ENCODE measurements around the gene ZNF142. TPM values are rescaled to one million over a fixed set of nuclear protein-coding genes. Genes with fewer than 3 reads are reported as not detected.
A peak's percentile ranks its signal among the peaks of the same experiment; 100 is the strongest.

Gene ZNF142
- total and polyA plus RNA-seq, 9 of the 15 experiments (the other 6 are each of a cell fraction or from before 2014, with no cell fraction given): 0.50 to 26.1 (median 4.5) TPM

GRCh38 chr2:218671654-218672566 is 12.5 kb upstream of the ZNF142 start, which contains the start of the genes RNF25 and STK36 (continued):
- TF ChIP-seq ZMIZ1 (IDR thresholded peaks at IDR 0.05; ENCODE audit: low read depth in 2 of 2, low read length in 2 of 2) (0 out of 4 replicates have a peak, but pooled peaks of 1 of the 2 experiments have one; percentile 39), SFPQ (IDR thresholded peaks at IDR 0.05; ENCODE audit: low read depth, low read length) (no peak), HMG20A (CRISPR knock-in tag; conservative IDR thresholded peaks at IDR 0.05) (no peak), ZC3H11A (IDR thresholded peaks at IDR 0.05; ENCODE audit: low read depth, low read length) (no peak), ARHGAP35 (IDR thresholded peaks at IDR 0.05; ENCODE audit: partially characterized antibody) (no peak), RAD51 (IDR thresholded peaks at IDR 0.05; ENCODE audit: borderline replicate concordance, low read depth) (no peak), POLR2AphosphoS2 (IDR thresholded peaks at IDR 0.05; ENCODE audit: low read length) (no peak), ZNF23 (CRISPR knock-in tag; IDR thresholded peaks at IDR 0.05) (no peak), ZZZ3 (IDR thresholded peaks at IDR 0.05) (peak; percentile 79), FIP1L1 (IDR thresholded peaks at IDR 0.05; ENCODE audit: low read depth, low read length, poor library complexity, severe bottlenecking) (no peak), ELF4 (CRISPR knock-in tag; IDR thresholded peaks at IDR 0.05) (peak; percentile 69; the same call in 1 of the 2 replicates), STAT5B (CRISPR knock-in tag; IDR thresholded peaks at IDR 0.05) (no peak), FOXP1 (CRISPR knock-in tag; IDR thresholded peaks at IDR 0.05) (no peak), CTBP1 (IDR thresholded peaks at IDR 0.05; ENCODE audit: borderline replicate concordance) (peak; percentile 44; the same call in 1 of the 2 replicates), ZBTB17 (CRISPR knock-in tag; IDR thresholded peaks at IDR 0.05) (peak; percentile 35; the same call in 1 of the 2 replicates), KLF13 (tag; IDR thresholded peaks at IDR 0.05; ENCODE audit: borderline replicate concordance, low read depth) (no peak), CAMTA2 (CRISPR knock-in tag; conservative IDR thresholded peaks at IDR 0.05) (no peak), POLR3A (IDR thresholded peaks at IDR 0.05; ENCODE audit: borderline replicate concordance, extremely low read depth, insufficient read depth, insufficient read length) (no peak), ZNF384 (IDR thresholded peaks at IDR 0.05; ENCODE audit: low read depth, low read length) (no peak), RNF219 (CRISPR knock-in tag; IDR thresholded peaks at IDR 0.05) (no peak)

Measured in K562 (cell line).